ENCODE results near the gene PRSS8. TPM values are rescaled to one million over a fixed set of nuclear protein-coding genes. Genes with fewer than 3 reads are reported as not detected.

The PRSS8 gene
- total RNA-seq, 1 experiment from 2014 or later = 271 TPM

GRCh38 chr16:31099860-31100638 is 35.5 kb downstream of the PRSS8 start:
- no peaks in the 10 kb centered on the region for H3K36me3 Mint-ChIP-seq (ENCODE audit: insufficient read depth, unreplicated experiment)
- no peaks in the 10 kb centered on the region for H3K27me3 ChIP-seq (replicated peaks; ENCODE audit: control insufficient read depth, insufficient read depth, low read length)
- no peaks in the 10 kb centered on the region for H3K27me3 Mint-ChIP-seq (ENCODE audit: insufficient read depth, unreplicated experiment)
- DNase-seq = no peak
- no peak overlapping the region for H3K4me3 ChIP-seq (ENCODE audit: low read depth, low read length)
- no peak overlapping the region for H3K4me3 Mint-ChIP-seq (ENCODE audit: unreplicated experiment)
- no peaks in the 10 kb centered on the region for H3K4me1 ChIP-seq
- H3K9me3 ChIP-seq = no peaks in the 10 kb centered on the region
- peaks cover 7% of the 10 kb centered on the region for H3K4me1 Mint-ChIP-seq (ENCODE audit: low read depth, unreplicated experiment)
- TF ChIP-seq CTCF (IDR thresholded peaks at IDR 0.05; ENCODE audit: insufficient read depth in 1 of 2, low read depth in 1 of 2, low read length in 1 of 2, severe bottlenecking in 1 of 2, unreplicated experiment in 1 of 2) = no peak
- BruUV-seq (replicated peaks) = no TSS peak
- intact Hi-C loops (cut with micrococcal nuclease; ENCODE audit: unreplicated experiment) = no loop called here
- no peaks in the 10 kb centered on the region for H3K36me3 ChIP-seq (ENCODE audit: control insufficient read depth, insufficient read depth, low read length)
- H3K9me3 Mint-ChIP-seq (ENCODE audit: unreplicated experiment) = peaks cover 17% of the 10 kb centered on the region
- no peak overlapping the region for H3K27ac Mint-ChIP-seq (ENCODE audit: unreplicated experiment)
- CTCF ChIA-PET = no interaction called here
- POLR2A ChIA-PET = interaction anchor here (1.2 kb wide), 1 partner anchor 17 kb away, joined by 4 read pairs; the partner anchor contains the start of gene KAT8

GRCh38 chr16:31094424-31095120 is 41.0 kb downstream of the PRSS8 start, which contains the start of gene VKORC1:
Gene VKORC1 (minus strand): TSS chr16:31094797. CDS start chr16:31094729, 68 bp downstream.
- Histone ChIP-seq H3K27me3 (replicated peaks; ENCODE audit: control insufficient read depth, insufficient read depth, low read length) (no peaks in the 10 kb centered on the region), H3K36me3 (ENCODE audit: control insufficient read depth, insufficient read depth, low read length) (no peaks in the 10 kb centered on the region; the same call in 1 of the 2 replicates), H3K4me1 (no peaks in the 10 kb centered on the region), H3K4me3 (ENCODE audit: low read depth, low read length) (peak within 1 kb of the TSS; percentile 97), H3K9me3 (no peaks in the 10 kb centered on the region)
- peak within 1 kb of the TSS; percentile 98 for H3K4me3 Mint-ChIP-seq (ENCODE audit: unreplicated experiment)
- H3K9me3 Mint-ChIP-seq (ENCODE audit: unreplicated experiment) = peaks cover 8% of the 10 kb centered on the region
- H3K4me1 Mint-ChIP-seq (ENCODE audit: low read depth, unreplicated experiment) = peaks cover 15% of the 10 kb centered on the region
- POLR2A ChIA-PET = interaction anchor here (0.7 to 1.3 kb wide), 3 partner anchors 23 to 85 kb away, joined by 3 read pairs; partner anchors contain the start of genes FUS, KAT8 and PRSS8
- peak; percentile 96 to 97 for DNase-seq
- no TSS peak for BruUV-seq (replicated peaks)
- H3K27ac Mint-ChIP-seq (ENCODE audit: unreplicated experiment) = peak within 1 kb of the TSS; percentile 92
- TF ChIP-seq CTCF (IDR thresholded peaks at IDR 0.05; ENCODE audit: insufficient read depth in 1 of 2, low read depth in 1 of 2, low read length in 1 of 2, severe bottlenecking in 1 of 2, unreplicated experiment in 1 of 2) = no peak
- CTCF ChIA-PET = interaction anchor here (0.9 to 1.3 kb wide), 2 partner anchors 20 to 47 kb away, joined by 3 to 4 read pairs; partner anchors contain the start of genes ZNF646 and ZNF668
- H3K27me3 Mint-ChIP-seq (ENCODE audit: insufficient read depth, unreplicated experiment) = no peaks in the 10 kb centered on the region
- H3K36me3 Mint-ChIP-seq (ENCODE audit: insufficient read depth, unreplicated experiment) = peaks cover 7% of the 10 kb centered on the region
- intact Hi-C loops (cut with micrococcal nuclease; ENCODE audit: unreplicated experiment) = loop anchor here (1.0 kb wide), 1 partner anchor 48 kb away; no protein-coding TSS in a partner anchor

GRCh38 chr16:31094088-31094423 is 41.5 kb downstream of the PRSS8 start:
- no peaks in the 10 kb centered on the region; the same call in 1 of the 2 replicates for H3K36me3 ChIP-seq (ENCODE audit: control insufficient read depth, insufficient read depth, low read length)
- no peak for DNase-seq
- CTCF ChIA-PET = interaction anchor here (0.9 to 1.3 kb wide), 2 partner anchors 20 to 48 kb away, joined by 3 to 4 read pairs; partner anchors contain the start of genes ZNF646 and ZNF668
- H3K9me3 ChIP-seq = no peaks in the 10 kb centered on the region
- H3K4me1 ChIP-seq = no peaks in the 10 kb centered on the region
- peak overlapping the region; percentile 97 for H3K4me3 ChIP-seq (ENCODE audit: low read depth, low read length)
- Mint-ChIP-seq H3K27ac (ENCODE audit: unreplicated experiment) (peak overlapping the region; percentile 92), H3K36me3 (ENCODE audit: insufficient read depth, unreplicated experiment) (peaks cover 7% of the 10 kb centered on the region), H3K9me3 (ENCODE audit: unreplicated experiment) (peaks cover 8% of the 10 kb centered on the region), H3K4me1 (ENCODE audit: low read depth, unreplicated experiment) (peaks cover 15% of the 10 kb centered on the region), H3K27me3 (ENCODE audit: insufficient read depth, unreplicated experiment) (no peaks in the 10 kb centered on the region), H3K4me3 (ENCODE audit: unreplicated experiment) (peak overlapping the region; percentile 98)
- no peaks in the 10 kb centered on the region for H3K27me3 ChIP-seq (replicated peaks; ENCODE audit: control insufficient read depth, insufficient read depth, low read length)
- intact Hi-C loops (cut with micrococcal nuclease; ENCODE audit: unreplicated experiment) = no loop called here
- BruUV-seq (replicated peaks) = TSS peak; percentile 31
- no peak for TF ChIP-seq CTCF (IDR thresholded peaks at IDR 0.05; ENCODE audit: insufficient read depth in 1 of 2, low read depth in 1 of 2, low read length in 1 of 2, severe bottlenecking in 1 of 2, unreplicated experiment in 1 of 2)
- POLR2A ChIA-PET = interaction anchor here (0.7 to 1.3 kb wide), 3 partner anchors 23 to 86 kb away, joined by 3 read pairs; partner anchors contain the start of genes FUS, KAT8 and PRSS8

All from Caco-2 (cell line).